ENCODE data around the gene LCN9.
"Not testable (repeated sequence)": the region's sequence is repeated elsewhere in the genome, so short reads cannot be mapped to it uniquely, and the experiment has no call there.

LCN9 gene, protein sequence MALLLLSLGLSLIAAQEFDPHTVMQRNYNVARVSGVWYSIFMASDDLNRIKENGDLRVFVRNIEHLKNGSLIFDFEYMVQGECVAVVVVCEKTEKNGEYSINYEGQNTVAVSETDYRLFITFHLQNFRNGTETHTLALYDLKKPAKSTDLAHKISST

DNA sequence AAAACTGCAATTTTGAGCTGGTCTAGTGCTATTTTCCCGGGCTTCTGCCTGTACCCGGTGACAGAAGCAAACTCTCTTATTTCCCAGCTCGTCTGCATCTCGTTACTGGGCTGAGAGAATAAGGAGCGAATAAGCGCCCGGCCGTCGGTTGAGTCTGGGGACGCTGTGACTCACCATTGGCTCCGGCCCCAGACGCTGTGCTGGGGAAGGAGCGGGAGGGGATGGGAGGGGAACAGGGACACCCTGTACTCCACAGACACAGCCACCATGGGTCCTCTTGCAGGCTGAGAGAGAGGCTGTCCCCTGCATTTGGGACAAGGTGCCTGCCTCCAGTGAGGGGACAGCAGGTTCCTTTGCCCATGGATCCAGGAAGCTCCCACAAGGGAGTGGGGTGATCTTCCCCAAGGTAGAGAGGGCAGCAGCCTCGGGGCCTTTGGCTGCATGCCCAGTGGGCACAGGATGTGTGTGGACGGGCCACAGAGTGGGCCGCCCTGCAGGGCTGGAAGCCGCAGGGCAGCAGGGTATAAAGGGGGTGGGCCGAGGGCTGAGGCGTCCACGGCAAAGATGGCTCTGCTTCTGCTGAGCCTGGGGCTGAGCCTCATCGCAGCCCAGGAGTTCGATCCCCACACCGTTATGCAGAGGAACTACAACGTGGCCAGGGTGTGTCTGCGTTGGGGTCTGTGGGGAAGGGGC, at the start of gene LCN9:
LCN9 (plus strand) TSS at position 552 of the 693 bp plus-strand sequence; CDS start at position 565, 13 bp downstream.
- DNase-seq = no peak

DNA sequence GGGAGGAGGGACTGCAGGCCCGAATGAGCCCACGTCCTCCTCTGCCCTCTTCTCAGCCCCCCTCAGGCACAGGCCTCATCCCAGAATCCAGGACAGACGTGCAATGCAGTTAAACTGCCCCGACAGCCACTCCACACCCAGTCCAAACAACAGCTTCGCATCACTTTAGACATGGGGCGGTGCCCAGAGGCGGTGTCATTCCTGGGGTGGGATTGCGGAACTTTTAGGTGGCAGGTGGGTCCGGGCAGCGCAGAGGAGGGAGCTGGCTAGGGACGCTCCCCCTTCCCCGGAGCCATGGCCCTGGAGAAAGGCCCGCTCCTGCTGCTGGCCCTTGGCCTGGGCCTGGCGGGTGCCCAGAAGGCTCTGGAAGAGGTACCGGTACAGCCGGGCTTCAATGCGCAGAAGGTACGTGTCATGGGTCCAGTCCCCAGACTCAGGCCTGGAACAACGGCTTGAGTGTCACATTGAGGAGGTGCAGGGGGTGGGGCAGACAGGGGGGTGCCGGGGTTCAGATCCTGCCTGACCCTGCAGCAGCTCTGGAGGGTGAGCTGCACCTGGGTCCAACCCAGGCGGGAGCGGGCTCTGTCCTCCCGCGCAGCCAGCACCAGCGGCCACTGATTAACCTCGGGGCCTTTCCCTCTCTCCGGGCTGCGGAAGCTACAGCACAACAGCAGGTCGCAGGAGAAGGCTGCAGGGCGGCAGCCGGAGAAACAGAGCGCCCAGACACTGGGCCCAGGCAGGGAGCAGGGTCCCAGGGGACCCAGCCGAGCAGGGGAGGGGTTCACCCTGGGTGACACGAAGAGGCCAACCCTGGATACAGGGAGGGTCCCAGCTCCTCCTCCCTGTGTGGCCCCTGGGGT, 48.9 kb upstream of the LCN9 start:
- no peak for DNase-seq

DNA sequence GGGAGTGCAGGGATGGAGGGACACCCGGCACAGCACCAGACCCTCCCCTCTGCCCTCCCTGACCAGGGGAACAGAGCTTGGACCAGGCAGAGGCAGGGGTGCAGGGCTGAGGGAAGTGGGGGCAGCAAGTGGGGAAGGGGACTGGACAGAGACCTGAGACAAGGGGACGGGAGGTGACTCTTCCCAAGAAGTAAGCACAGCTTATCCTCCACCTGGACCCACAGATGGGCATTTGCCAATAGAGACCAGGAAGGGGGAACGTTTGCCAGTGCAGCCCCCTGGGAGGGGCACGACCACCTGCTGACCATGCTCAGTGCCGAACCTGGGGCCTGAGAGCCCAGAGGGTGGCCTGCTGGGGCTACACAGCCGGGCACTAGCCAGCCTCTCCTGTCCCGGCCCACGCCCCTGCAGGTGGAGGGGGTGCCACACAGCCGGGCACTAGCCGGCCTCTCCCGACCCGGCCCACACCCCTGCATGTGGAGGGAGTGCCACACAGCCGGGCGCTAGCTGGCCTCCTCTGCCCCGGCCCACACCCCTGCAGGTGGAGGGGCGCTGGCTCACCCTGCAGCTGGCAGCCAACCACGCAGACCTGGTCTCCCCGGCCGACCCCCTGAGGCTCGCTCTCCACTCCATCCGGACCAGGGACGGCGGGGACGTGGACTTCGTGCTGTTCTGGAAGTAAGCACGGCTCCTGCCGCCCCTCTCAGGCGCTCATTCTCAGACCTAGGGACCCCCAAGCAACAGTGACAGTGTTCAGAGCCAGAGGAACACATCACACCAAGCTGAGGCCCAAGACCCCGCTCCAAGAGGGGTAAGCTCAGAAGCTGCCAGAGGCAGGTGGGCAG, 48.1 kb upstream of the LCN9 start:
- DNase-seq = no peak

DNA sequence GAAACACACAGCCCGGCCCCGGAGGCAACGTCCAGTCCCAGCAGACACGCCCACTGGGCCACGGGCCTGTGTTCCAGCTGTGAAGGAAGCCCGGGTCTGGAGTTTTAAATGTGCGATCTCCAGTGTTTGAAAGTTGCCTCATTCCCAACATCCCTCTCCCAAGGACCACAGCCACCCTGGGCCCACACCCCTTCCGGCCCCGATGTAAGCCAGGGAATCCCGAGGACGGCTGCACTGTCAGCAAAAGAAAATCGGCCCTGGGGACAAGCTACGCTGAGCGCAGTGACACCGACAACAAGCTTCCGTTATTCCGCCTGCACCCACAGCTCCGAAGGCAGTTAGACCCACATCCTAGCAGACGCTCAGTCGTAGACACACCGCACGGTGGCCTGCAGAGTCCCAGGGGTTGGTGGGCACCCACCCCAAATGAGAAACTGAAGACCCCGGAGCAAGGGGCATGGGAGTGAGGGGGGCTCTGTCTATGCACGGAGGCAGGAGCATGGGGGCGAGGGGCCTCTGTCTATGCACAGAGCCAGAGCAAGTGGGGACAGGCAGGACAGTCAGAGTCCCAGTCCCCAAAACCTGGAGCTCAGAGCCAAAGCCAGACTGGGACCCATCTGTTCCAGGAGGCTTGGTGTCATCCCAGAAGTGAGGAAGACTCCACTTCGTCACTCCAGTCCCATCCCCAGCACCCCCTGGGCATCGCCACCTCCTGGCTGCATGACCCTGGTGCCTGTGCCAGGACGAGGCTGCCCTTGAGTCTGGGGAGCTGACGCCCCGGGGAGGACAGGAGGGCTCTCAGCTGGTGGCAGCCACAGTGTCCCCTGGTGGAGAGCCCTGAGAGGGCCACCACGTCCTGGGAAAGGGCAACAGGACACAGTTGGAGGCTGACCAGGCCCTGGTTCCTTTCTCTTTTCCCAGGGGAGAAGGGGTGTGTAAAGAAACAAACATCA, 47.2 kb upstream of the LCN9 start:
- no peak for DNase-seq

DNA sequence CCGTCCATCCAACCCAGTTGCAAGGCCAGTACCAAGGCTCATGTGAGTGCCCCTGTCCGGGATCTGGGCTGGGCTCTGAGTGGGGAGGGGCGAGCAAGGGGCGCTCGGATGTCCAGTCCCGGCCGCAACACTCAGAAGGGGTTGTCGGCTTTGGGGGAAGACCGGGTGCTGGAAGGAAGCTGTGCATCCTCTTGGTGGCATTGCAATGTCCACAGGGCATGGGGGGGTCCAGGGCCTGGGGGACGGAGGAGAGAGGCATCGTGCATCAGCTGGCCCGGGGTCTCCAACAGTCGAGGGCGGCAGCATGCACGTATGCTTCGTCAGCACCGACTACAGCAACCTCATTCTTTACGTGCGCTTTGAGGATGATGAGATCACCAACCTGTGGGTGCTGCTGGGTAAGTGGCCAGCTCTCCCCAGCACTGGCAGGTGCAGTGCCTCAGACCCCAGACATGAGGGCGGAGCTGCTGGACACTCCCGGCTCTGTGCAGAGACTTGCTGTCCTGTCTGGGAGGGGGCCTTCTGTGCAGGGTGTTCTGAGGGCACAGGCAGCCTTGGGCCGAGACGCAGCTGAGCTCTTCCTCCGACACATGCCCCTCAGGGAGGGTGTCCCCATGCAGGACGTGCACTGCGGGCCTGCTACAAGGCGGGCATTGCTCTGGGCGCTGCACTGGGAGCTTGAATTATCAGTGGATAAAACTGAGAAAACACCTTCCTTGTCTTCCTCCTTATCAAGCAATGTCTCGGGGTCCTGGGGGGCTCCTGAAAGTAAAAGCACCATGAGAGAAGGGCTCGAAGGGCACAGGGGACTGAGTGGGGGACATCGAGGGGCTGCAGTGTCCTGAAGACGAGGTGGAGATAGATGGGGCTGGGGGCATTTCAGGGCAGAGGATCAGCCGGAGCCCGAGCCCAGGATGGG, 46.2 kb upstream of the LCN9 start:
- no peak for DNase-seq

DNA sequence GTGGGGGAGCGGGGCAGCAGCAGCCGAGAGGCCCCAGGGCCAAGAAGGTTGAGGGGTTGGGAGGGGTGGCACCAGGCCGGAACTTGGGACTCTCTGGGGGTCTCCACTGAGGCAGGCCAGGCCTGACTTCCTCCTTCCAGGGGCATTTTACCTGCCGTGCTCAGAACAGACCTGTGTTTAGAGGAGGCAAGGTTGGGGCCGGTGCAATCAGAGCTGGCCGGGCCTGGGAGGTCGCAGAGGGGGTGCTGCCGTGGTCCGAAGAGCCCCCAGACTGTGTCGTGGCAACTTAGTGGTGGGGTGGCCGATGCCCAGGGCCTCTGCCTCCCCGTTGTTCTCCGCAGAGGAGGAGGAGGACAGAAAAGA, 45.6 kb upstream of the LCN9 start:
- DNase-seq = no peak

DNA sequence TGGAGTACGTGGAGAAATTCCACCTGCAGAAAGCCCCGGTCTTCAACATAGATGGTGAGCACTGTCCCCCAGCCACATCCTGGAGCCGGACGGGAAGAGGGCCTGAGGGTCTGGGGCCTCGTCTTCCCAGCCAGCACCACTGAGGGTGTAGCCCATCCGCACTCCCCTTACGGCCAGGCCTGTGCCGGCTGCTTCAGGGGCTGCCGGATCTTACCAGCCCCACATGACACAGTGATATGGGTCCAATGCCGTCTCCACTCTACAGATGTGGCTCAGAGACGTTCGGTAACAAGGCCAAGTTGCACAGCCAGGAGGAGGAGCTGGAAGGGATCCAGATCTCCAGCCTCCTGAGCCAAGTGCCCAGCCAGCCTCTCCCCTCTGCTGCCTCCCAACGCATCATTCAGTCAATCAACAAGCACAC, 45.1 kb upstream of the LCN9 start:
- no peak for DNase-seq

DNA sequence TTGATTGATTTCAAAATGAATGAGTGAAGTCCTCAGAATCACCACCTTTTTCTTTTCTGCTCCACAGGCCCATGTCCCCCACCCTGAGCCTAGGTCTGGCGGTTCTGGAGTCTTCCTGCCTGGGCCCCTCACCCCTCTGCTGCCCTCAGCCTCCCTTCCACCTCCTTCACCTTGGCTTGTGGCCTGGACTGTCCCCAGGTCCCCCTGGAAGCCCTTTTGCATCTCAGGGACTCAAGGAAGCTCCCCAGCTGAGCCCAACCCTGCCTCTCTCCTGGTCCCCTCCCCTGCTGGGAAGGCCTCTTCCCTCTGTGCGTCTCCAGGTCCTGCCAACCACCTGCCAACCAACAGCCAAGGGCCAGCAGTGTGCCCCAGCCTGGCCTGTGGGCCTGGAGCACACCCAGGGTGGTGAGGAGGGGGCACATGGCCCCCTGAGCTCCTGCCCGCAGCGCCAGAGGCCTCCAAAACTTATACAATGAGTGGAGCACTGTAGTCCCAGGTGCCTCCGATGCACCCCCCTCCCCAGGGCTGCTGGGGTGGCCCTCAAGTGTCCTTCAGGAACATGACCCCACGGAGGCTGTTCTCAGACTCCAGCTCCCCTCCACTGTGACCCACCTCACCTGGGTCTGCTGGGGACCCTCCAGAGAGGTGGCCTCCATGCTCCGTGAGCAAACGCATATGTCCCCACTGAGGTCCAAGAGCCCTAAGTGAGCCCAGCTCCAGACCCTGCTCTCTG, 44.1 kb upstream of the LCN9 start:
- DNase-seq = no peak

DNA sequence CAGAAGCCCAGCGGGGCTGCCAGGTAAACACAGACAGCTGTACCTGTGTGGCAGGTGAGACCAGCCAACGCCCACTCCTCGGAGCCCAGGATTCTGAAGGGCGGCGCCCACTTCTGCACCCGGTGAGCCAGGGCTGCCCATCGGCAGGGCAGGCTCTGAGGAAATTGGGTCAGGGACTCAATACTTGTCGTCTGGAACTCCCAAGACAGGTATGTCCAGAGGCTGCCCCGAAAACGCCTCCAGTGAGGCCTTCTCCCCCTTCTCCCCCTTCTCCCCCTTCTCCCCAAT, 43.6 kb upstream of the LCN9 start:
- no peak for DNase-seq

DNA sequence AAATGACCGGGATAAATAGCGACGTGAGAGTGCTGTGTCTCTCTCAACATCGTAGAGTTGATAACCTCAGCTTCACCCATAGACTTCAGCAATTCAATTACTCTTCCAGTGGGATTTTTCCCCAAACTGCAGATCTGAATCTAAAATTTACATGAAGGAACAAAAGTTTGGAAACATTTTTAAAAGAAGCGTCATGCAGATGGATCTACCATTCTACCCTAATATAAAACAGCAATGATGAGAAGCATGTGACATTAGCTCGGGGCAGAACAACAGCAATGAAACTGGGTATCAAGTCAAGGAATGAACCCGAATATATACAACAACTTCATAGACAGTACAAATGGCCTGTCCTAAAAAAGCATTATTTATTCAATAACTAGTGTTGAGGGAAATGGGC, 42.6 kb upstream of the LCN9 start:
- no peak for DNase-seq

DNA sequence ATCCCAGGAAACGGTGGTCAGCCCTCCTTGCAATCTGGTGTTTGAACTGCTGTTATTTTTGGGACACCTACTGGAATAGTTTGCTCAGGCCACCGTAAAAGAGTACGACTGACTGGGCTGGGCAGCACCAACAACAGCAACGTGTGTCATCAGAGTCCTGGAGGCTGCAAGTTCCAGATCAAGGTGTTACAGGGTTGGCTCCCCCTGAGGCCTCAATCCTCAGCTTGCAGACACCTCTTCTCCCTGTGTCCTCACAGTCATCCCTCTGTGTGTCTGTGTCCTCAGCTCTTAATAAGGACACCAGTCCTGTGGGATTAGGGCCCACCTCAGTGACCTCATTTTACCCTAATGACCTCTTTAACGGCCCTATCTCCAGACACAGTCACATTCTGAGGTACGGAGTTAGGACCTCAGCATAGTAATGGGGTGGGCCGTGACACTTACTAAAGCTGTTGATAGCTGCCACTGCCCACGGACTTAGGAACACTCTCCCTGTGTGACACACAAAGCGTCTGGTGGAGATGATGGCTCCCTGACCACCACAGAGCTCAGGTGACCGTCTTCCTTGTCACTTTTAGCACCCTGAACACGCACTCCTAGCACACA, 40.6 kb upstream of the LCN9 start:
- DNase-seq = no peak

DNA sequence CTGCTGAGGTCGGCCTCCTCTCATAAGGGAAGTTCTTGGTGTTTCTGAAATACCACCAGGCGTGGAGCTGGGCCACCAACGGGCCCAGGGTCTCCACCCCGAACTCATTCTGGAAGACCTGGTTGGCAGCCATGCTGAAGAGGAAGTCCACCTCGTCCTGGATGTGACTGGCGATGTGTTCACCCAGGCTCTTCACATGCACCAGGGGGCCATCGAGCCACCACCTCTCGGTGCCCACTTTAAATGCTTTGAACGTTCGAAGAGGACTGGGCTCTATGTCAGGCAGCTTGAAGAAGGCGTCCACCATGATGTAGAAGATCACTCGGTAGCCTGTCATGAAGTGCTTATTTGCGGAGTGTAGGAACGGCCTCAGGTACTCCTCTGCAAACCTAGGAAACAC, 38.8 kb upstream of the LCN9 start:
- DNase-seq = no peak

DNA sequence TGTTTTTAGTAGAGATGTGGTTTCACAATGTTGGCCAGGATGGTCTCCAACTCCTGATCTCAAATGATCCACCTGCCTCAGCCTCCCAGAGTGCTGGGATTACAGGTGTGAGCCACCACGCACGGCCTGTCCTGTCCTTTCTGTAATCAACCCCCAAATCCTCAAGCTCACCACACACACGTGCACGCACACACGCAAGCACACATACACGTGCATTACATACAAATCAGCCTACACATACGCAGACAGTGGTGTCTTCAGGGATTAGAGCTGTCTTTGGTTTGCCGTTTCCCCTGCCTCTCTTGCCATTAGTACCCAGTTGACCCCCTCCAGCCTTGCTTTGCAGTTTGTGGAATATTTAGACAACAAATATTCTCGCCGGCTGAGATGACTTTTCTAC, 30.3 kb upstream of the LCN9 start:
- DNase-seq = no peak

DNA sequence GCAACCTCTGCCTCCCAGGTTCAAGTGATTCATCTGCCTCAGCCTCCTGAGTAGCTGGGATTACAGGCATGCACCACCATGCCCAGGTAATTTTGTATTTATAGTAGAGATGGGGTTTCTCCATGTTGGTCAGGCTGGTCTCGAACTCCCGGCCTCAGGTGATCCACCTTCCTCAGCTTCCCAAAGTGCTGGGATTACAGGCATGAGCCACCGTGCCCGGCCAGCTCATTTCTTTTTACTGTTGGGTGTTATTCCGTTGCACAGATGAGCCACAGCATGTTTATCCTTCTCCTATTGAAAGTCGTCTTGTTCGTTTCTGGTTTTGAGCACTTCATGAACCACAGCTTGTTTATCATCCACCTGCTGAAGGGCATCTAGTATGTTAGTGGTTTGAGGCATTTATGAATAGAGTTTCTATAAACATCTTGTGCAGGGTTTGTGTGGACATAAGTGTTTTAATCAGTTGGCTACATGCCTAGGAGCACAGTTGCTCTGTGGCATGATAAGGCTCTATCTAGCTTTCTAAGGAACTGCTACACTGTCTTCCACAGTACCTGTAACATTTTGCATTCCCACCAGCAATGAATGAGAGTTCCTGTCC, 26.1 kb upstream of the LCN9 start:
- not testable (repeated sequence) for DNase-seq

DNA sequence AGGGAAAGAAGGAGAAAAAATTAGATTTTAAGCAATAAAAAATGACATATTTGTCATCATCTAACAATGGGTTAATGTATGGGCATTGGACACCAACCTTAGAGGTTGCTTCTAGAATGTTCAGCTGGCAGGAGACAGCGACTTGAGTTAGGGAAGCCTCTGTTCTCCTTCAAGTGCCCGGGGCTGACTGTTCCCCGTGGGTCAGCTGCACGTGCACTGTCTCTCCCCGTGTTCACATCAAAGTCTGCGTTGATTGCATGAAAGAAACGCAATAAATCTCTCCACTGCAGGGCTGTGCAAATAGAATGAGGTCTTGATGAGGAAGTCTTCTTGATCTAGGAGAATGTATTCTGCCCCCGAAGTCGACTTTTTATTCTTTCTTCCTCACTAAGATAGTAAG, 23.9 kb upstream of the LCN9 start, which contains the start of gene GLT6D1:
GLT6D1 (minus strand) TSS at position 345 of the 400 bp plus-strand sequence. CDS start 353 bp downstream, outside the sequence.
- no peak for DNase-seq

DNA sequence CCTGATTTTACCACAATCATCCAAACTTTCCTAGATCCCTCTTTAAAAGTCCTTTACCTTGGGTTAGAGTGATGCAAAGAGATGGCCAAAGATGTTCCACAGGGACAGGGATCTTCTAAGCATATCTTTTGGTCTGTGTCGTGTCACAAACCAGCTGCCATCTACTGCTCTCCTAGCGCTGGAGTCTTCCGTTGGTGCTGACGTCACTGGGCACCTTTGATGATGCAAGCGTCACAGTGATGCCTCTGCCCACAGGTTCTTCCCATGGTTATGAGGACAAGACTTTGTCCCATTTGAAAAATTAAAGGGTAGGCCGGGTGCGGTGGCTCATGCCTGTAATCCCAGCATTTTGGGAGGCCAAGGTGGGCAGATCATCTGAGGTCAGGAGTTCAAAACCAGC, 22.1 kb upstream of the LCN9 start:
- no peak for DNase-seq

DNA sequence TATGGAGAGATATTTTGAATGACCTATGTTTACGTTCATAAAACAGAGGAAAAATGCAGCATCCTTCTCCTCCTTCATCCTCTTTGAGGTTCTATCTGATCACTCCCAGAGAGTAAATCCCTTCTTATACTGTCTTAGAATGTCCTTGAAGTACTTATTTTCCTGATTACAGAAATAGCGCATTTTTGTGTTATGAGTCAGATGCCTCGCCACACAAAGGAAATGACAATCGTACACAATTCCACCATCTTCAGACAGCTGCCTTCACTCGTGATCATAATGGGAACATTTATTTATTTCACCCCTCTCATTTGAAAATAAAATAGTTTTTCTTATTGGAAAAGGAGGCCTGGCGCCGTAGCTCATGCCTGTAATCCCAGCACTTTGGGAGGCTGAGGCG, 21.4 kb upstream of the LCN9 start:
- DNase-seq = no peak

DNA sequence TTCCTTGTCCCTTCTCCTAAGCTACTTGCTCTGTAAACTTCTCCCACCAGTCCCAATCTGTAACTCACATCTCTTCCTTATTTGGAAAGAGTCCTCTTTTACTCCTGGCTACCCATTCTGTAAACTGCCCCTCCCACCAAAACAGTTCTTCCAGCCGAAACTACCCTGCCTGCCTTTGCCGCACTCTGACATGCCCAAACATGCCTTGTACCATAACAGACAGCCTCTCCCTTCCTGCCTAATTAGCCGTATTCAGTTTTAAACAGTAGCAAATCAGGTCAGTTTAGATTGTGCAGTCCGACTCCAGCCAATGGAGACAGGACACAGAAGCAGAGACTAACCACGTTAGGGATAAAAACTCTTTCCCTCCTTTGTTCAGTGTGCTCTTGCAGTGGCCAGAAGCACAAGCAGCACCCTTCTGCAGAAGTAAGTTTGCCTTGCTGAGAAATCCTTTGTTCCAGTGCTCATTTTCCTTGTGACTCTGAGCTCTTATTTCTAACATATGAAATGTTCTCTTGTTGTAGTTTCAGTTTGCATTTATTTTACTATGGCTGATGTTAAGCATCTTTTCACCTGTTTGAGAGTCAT, 18.4 kb upstream of the LCN9 start:
- DNase-seq = no peak

DNA sequence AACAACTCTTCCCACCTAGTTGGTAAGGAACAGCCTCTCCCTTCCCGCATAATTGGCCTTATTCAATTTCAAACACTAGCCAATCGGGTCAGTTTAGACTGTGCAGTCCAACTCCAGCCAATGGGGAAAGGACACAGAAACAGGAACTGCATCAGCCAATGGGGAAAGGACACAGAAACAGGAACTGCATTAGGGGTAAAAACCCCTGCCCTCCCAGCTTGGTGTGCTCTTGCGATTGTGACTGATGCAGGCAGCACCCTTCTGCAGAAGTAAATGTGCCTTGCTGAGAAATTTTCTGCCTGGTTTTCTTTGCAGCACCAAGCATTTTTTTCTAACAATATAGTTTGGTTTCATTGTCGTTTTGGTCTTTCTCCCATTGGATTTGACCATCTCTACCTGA, 15.2 kb upstream of the LCN9 start:
- no peak for DNase-seq

All from AML-193 (cell line).